Measurements from ENCODE around the gene EIF4A3. TPM values are rescaled to one million over a fixed set of nuclear protein-coding genes. Genes with fewer than 3 reads are reported as not detected.

The EIF4A3 gene
- total RNA-seq, 1 experiment from 2014 or later, result 169 TPM

GRCh38 chr17:80109713-80110446 lies 37.0 kb downstream of the EIF4A3 start:
- DNase-seq (ENCODE audit: low read depth, low spot score), result no peak
- Histone ChIP-seq H3K27me3 (ENCODE audit: control insufficient read depth, insufficient read depth, low read length) (no peaks in the 10 kb centered on the region), H3K36me3 (ENCODE audit: control insufficient read depth, insufficient read depth, low read length) (no peaks in the 10 kb centered on the region), H3K4me3 (ENCODE audit: low read depth in 2 of 2, low read length in 2 of 2) (no peak overlapping the region), H3K27ac (ENCODE audit: low read length) (no peak overlapping the region), H3K9me3 (ENCODE audit: control insufficient read depth, insufficient read depth, low read depth, low read length) (no peaks in the 10 kb centered on the region), H3K4me1 (ENCODE audit: control insufficient read depth, insufficient read depth, low read length) (no peaks in the 10 kb centered on the region; the same call in 1 of the 2 replicates)
- ATAC-seq, result no peak
- POLR2A ChIA-PET, result no interaction called here
- in situ Hi-C loops (cut with HindIII; ENCODE audit: low pct_unique_long_range_greater_than_20kb, low sequenced_read_pairs), result no loop called here
- CTCF ChIA-PET, result interaction anchor here (0.7 kb wide), 1 partner anchor 9 kb away, joined by 4 read pairs; the partner anchor contains the start of gene GAA
- intact Hi-C loops (cut with micrococcal nuclease; ENCODE audit: unreplicated experiment), result no loop called here
- BruUV-seq (replicated peaks), result no TSS peak
- no peak for TF ChIP-seq REST (IDR thresholded peaks at IDR 0.05; ENCODE audit: insufficient read depth in 1 of 2, low read depth in 2 of 2, low read length in 1 of 2)

- DNase-seq (ENCODE audit: low read depth, low spot score) (no peak), ATAC-seq (no peak)
- H3K4me1 ChIP-seq (ENCODE audit: control insufficient read depth, insufficient read depth, low read length), result no peaks in the 10 kb centered on the region; the same call in 1 of the 2 replicates
- POLR2A ChIA-PET, result no interaction called here
- CTCF ChIA-PET, result no interaction called here
- H3K27me3 ChIP-seq (ENCODE audit: control insufficient read depth, insufficient read depth, low read length), result no peaks in the 10 kb centered on the region
- TF ChIP-seq SIN3A (IDR thresholded peaks at IDR 0.05; ENCODE audit: borderline replicate concordance, insufficient read depth, low read depth, low read length), result no peak
- no peak overlapping the region for H3K27ac ChIP-seq (ENCODE audit: low read length)
- no peaks in the 10 kb centered on the region for H3K36me3 ChIP-seq (ENCODE audit: control insufficient read depth, insufficient read depth, low read length)
- no peak overlapping the region for H3K4me3 ChIP-seq (ENCODE audit: low read depth in 2 of 2, low read length in 2 of 2)
- in situ Hi-C loops (cut with HindIII; ENCODE audit: low pct_unique_long_range_greater_than_20kb, low sequenced_read_pairs) (no loop called here), intact Hi-C loops (cut with micrococcal nuclease; ENCODE audit: unreplicated experiment) (no loop called here)
- BruUV-seq (replicated peaks), result no TSS peak
- H3K9me3 ChIP-seq (ENCODE audit: control insufficient read depth, insufficient read depth, low read depth, low read length), result no peaks in the 10 kb centered on the region
Measured at GRCh38 chr17:80109066-80109660, 37.8 kb downstream of the EIF4A3 start.

GRCh38 chr17:80108036-80108971 lies 38.6 kb downstream of the EIF4A3 start:
- intact Hi-C loops (cut with micrococcal nuclease; ENCODE audit: unreplicated experiment), result no loop called here
- CTCF ChIA-PET, result no interaction called here
- BruUV-seq (replicated peaks), result no TSS peak

More at GRCh38 chr17:80108036-80108971, 38.6 kb downstream of the EIF4A3 start:
- POLR2A ChIA-PET, result no interaction called here
- no peak overlapping the region for H3K4me3 ChIP-seq (ENCODE audit: low read depth in 2 of 2, low read length in 2 of 2)
- TF ChIP-seq REST (IDR thresholded peaks at IDR 0.05; ENCODE audit: insufficient read depth in 1 of 2, low read depth in 2 of 2, low read length in 1 of 2), result no peak
- no peak for TF ChIP-seq TCF7L2 (IDR thresholded peaks at IDR 0.05; ENCODE audit: low read depth, low read length)
- TF ChIP-seq SIN3A (IDR thresholded peaks at IDR 0.05; ENCODE audit: borderline replicate concordance, insufficient read depth, low read depth, low read length), result no peak
- TF ChIP-seq CTCF (IDR thresholded peaks at IDR 0.05), result no peak
- H3K4me1 ChIP-seq (ENCODE audit: control insufficient read depth, insufficient read depth, low read length), result no peaks in the 10 kb centered on the region; the same call in 1 of the 2 replicates
- H3K27ac ChIP-seq (ENCODE audit: low read length), result no peak overlapping the region
- DNase-seq (ENCODE audit: low read depth, low spot score), result no peak
- H3K27me3 ChIP-seq (ENCODE audit: control insufficient read depth, insufficient read depth, low read length), result no peaks in the 10 kb centered on the region
- ATAC-seq, result no peak
- H3K36me3 ChIP-seq (ENCODE audit: control insufficient read depth, insufficient read depth, low read length), result no peaks in the 10 kb centered on the region
- H3K9me3 ChIP-seq (ENCODE audit: control insufficient read depth, insufficient read depth, low read depth, low read length), result no peaks in the 10 kb centered on the region
- in situ Hi-C loops (cut with HindIII; ENCODE audit: low pct_unique_long_range_greater_than_20kb, low sequenced_read_pairs), result no loop called here

Data from Panc1 (cell line).